Activated CD4-positive, alpha-beta T cell treated with anti-CD3 and anti-CD28 coated beads, Interleukin-2, amount 50 U/mL, for 1 hour (primary cell): ENCODE results near the gene WIPF1.
"Not testable (repeated sequence)": the region's sequence is repeated elsewhere in the genome, so short reads cannot be mapped to it uniquely, and the experiment has no call there.

Source experiments
- DNase-seq: peaks from one replicate; pipeline ENCODE4 v3.0.0-alpha.2; 2020

Gene WIPF1

DNA sequence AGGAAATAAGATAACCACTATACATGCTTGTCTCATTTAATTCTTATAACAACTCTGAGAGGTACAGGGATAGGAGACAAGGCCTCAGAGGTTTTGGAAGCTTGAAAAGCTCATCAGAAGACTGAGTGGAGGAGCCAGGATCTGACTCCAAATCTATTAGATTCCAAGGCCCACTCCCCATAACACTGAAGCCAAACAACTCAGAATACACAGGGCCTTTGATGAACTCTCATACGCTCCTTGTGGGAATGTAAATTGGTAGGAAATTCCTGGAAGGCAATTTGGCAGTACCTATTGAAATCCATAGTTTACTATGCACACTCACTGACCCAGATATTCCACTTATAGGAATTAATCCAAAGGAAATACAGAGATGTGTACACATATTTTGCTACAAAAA, 27.9 kb downstream of the WIPF1 start:
- no peak for DNase-seq

DNA sequence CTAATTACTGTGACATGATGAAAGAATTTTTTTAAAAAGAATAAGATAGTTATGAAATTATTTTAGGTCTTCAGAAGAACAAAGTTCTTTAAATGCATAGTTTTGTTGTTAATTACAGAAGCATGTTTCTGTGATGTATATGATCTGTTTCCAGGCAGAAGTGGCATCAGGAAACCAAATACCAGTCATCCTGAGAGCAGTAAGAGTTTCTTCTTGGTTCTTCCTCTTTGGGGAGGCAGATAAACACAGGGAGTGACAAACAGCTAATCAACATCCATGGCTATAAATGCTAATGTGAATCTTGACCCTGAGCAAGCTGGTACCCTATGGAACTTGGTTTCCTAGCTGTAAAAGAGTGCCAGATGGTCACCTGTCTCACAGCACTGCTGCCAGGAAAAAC, 29.2 kb downstream of the WIPF1 start:
- no peak for DNase-seq

GRCh38 chr2:174566871-174567270, 30.7 kb downstream of the WIPF1 start:
- no peak for DNase-seq

DNA sequence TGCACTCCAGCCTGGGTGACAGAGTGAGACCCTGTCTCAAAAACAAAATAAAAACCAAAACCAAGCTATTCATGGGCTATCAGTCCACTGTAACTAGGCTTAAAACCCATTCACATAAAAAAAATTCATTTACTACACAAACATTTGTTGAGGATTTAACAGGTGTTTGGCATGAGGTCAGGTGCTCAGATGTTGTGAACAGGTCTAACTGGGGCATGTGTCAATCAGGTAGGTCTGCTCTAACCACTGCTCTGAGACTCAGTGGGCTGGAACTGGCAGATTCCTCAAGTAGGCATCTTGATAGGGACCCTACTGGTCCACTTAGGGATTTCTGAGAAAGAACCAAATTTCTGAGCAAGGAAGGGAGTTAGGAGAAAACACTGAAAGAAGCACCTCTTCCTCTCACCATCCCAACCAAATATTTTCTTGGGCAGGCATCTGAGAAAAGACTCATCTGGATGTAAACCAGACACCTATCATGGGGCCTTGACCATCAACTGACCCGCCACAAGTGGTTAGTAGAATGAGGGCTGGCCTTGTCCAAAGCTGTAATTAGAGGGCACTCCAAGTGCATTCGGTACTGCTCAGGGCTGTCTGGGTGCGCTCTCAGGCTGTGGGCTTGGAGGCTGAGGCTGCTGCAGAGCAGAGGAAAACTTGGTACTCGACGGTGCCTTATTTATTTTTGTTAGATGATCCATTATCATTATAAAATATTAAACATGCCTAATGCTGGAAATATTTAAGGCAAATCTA, 33.9 kb downstream of the WIPF1 start:
- DNase-seq: no peak

DNA sequence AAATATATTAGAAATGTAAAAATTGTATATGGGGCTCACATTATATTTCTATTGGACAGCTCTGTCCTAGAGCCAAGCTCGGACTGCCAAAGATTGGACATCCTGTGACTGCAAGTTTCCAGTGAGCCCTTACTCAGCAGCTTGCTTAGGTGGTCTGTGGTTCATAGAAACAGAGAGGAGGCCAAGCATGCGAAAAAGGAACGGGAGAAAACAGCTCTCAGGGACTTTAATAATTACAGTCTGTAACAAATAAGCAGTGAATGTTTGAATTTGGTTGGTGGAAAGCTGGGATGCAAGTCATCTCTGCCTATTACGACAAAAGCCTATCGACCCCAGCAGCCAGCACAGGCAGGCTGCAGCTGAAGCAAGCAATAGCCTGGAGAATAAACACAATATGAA, 35.6 kb downstream of the WIPF1 start:
- no peak for DNase-seq

DNA sequence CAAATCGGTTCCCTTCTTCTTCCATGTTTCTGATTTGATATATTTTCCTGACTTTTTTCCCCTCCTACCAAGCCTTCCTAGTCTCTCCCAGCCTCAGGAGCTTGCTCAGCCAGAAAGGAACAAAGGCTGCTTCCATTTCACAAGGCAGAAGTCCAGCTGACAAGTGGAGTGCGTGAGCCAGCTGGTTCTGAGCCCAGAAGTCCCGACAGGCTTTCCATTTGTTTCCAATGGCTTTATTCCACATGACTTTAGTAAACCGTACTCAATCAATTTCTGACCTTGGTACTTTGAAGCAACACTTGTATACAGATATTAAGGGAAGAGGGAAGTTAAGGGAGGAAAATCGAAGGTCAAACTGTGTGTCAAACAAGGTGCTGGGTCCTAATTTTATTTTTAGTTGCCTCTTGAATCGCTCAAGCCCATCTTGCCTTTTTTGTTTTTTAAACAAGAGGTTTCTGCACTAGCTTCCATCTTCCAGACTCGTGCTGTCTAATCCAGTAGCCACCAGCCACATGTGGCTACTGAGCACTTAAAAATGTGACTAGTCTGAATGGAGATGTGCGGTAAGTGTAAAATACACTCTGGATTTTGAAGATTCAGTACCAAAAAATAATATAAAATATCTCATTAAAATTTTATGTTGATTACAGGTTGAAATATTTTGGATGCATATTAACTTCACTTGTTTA, 36.2 kb downstream of the WIPF1 start:
- no peak for DNase-seq

DNA sequence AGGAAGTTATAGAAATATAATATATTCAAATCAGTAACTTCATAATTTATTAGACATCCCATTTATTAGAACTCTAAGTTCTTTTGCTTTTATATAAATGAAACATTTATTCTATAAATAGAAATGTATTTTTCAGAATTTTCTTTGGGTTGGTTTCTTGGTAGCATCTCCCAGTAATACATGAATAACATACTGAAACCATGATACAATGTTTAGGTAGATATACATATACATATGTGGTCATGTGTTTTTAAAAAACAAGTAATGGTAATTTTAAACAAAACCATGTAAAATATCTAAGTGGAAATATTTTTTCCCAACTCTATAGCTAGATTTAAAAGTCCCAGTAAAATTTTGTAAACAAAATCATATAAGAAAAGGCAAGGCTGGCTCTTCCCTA, 36.9 kb downstream of the WIPF1 start:
- DNase-seq: no peak

DNA sequence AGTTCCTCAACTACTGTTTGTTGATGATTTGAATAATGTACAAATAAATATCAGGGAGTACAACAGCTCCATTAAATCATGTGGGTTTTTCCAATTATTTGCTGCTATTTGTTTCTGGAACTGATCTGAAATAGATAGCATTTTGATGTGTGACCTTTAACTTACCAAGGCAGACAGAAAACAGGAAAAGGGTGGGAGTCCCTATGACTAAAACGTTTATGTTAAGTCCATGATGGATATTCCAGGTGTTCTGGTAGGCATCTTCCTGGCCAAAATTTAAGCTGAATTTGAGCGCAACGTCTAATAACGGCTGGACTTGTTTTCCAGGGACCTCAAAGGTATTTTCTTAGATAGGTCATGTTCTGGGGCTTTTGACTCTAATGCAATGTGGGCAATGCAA, 41.6 kb downstream of the WIPF1 start:
- no peak for DNase-seq

GRCh38 chr2:174554529-174555150, 43.0 kb downstream of the WIPF1 start:
- no peak for DNase-seq

- no peak for DNase-seq
These were observed 43.7 kb downstream of the WIPF1 start for GRCh38 chr2:174553811-174554493.

GRCh38 chr2:174552880-174553279, 44.7 kb downstream of the WIPF1 start:
- DNase-seq: no peak

GRCh38 chr2:174551697-174552096, 45.9 kb downstream of the WIPF1 start:
- DNase-seq: no peak

- not testable (repeated sequence) for DNase-seq
These were observed 49.0 kb downstream of the WIPF1 start for GRCh38 chr2:174548646-174549045.

GRCh38 chr2:174548021-174548420, 49.6 kb downstream of the WIPF1 start:
- DNase-seq: not testable (repeated sequence)

DNA sequence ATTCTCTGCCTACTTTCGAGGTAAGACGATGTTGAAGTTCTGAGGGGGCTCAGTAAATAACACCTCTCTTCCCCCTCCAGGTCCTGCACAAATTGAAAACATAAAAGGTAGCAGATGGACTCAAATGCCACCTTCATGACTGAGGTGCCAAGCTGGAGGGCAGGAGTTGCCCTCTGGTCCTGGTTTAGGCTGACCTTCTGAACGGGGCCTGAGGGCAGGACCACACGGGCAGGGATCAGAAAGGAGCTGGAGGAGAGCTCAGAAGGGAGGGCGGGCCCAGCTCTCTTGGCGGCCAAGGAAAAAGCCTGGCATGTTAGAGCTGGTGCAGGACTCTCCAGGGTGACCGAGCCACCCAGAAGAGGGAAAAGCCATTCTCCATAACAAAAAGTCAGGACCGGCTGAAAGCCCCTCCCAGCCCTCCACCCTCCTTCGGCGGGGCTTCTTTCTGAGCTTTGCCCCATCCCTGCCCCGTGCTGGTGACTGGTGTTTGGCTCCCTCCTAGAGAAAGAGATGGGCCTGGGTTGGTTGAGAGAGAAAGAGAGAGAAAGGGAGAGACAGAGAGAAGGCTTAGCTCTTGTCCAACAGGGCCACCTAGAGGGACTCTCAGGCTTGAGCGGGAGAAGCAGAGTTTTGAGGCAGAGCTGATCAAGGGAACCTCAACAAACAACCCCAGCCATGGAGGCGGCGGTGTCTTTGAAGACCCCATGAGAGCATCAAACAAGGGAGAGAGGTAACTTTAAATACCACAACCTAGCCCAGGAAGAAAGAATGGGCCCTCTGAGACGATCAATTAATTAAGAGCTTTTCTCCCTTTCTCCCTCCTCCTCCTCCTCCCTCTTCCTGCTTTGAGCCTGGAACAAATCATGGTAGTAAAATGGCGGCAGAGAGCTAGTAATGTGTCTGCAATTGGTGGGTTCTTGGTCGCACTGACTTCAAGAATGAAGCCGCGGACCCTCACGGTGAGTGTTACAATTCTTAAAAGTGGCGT, 50.8 kb downstream of the WIPF1 start:
- DNase-seq: peak; percentile 29

GRCh38 chr2:174545240-174545639, 52.4 kb downstream of the WIPF1 start:
- DNase-seq: no peak

GRCh38 chr2:174544802-174545201, 52.8 kb downstream of the WIPF1 start:
- DNase-seq: no peak

DNA sequence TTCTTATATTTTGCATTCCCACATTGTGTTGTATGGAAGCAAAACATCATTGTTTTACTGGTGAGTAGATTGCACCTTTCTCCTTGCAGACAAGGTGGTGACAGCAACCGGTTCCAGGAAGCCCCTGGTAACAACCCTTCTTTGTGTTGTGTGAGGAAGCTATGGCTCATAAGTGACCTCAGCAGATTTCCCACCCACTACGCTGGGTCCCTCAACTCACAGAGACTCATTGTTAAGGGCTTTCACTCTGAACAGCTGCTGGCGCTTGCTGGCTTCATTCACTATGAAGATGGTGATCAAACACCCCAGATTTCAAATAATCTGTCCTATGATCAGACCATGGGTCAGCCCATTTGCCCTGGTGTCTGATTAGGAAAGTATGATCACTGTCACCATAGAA, 53.4 kb downstream of the WIPF1 start:
- DNase-seq: no peak

DNA sequence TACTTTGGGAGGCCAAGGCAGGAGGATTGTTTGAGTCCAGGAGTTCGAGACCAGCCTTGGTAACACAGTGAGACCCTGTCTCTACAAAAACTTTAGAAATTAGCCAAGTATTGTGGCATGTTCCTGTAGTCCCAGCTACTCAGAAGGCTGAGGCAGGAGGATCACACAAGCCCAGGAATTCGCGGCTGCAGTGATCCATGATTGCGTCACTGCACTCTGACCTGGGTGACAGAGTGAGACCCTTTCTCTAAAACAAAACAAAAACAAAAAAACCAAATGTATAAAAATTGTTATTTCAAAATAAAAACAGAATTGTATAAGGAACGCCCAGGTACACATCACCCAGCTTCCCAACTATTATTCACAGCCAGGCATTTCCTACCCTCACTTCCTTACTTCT, 56.7 kb downstream of the WIPF1 start:
- DNase-seq: no peak

DNA sequence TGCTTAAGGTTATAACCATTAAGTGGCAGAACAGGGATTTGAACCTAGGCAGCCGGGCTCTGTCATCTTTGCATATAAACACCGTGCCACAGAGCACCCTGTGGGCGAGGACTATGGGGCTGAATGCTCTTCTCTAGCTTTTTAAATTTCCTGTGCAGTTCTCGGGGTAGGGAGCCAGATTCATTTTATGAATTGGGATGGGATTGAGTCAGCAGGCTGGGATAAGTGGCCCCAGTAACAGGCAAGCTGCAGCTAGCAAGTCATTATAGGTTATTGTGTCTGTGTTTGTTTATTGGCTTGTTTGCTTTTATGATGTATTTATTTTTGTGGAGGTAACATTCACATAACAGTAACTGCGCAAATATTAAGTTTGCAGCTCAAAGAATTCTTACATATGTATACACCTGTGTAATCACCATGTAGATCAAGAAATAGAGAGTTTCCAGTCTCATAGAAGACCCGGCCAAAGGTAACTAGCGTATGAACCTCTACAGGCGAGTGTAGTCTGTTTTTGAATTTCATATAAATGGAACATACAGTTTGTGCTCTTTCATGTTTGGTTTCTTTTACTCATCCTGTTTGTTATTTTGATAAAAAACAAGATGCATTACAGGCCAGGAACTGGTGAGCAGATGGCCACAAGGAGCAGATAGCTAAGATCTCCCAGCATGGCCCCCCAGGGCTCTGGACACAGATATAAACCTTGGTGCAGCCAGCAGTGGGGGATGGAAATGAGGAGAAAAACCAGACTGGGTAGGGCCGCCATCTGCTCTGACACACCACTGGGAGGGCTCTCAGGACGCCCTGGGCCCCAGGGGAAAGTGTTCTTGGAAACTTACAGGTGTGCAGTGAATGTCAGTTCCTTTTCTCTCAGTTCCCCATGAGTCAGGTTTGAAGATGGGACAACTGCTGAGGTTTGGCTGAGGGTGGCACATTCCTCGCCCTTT, 61.6 kb downstream of the WIPF1 start:
- DNase-seq: no peak

DNA sequence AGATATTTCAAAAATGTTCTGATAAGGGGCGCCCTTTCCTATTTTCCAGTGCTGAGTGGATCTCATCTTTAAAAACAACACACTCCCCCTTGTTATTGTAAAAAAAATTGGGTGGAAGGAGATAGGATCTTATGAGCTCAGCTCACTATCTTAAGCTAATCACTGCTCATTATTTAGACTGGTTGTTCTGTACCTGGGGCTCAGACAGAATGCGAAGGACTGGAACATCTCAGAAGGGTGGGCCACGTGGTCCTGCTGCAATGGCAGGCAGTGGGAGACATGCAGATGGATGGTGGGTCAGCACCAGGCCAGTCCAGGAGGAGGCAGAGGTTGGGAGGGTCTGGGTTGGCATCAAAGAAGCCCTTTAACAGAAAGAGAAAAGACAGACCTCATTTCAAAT, 62.5 kb downstream of the WIPF1 start:
- DNase-seq: no peak
